ENCODE results near the gene NAP1L4.

The NAP1L4 gene

GRCh38 chr11:3018596-3018995 lies 26.5 kb upstream of the NAP1L4 start:
- TF ChIP-seq GATA3 (IDR thresholded peaks at IDR 0.05; ENCODE audit: low read depth, low read length), result no peak

- TF ChIP-seq GATA2 (IDR thresholded peaks at IDR 0.05; ENCODE audit: low read depth, low read length), result no peak
- no peak for TF ChIP-seq GATA3 (IDR thresholded peaks at IDR 0.05; ENCODE audit: low read depth, low read length)
Observed at GRCh38 chr11:3016861-3017260, 24.7 kb upstream of the NAP1L4 start.

DNA sequence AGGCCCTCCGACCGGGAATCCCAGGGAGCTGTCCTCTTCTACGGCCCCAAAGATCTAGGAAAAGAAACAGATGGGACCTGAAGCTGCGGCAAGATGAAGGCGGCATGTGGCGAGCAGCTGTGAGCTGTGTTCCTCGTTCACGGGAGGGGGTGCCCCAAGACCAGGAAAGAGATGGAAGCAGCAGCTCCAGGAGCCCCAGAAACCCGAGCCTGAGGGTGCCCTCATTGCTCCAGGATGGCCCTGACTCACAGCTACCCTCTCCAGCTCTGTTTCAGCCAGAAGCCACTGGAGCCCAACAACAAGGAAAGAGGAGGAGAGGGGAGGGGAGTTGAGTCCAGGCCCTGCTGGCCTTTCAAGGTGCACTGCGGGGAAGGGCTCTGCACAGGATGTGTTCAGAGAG lies 23.7 kb upstream of the NAP1L4 start:
- TF ChIP-seq GATA3 (IDR thresholded peaks at IDR 0.05; ENCODE audit: low read depth, low read length) (no peak), GATA2 (IDR thresholded peaks at IDR 0.05; ENCODE audit: low read depth, low read length) (no peak)

- TF ChIP-seq GATA3 (IDR thresholded peaks at IDR 0.05; ENCODE audit: low read depth, low read length), result no peak
- no peak for TF ChIP-seq GATA2 (IDR thresholded peaks at IDR 0.05; ENCODE audit: low read depth, low read length)
Observed at GRCh38 chr11:3014943-3015342, 22.8 kb upstream of the NAP1L4 start.

GRCh38 chr11:3014057-3014938 lies 22.2 kb upstream of the NAP1L4 start:
- no peak for TF ChIP-seq GATA2 (IDR thresholded peaks at IDR 0.05; ENCODE audit: low read depth, low read length)
- no peak for TF ChIP-seq GATA3 (IDR thresholded peaks at IDR 0.05; ENCODE audit: low read depth, low read length)

DNA sequence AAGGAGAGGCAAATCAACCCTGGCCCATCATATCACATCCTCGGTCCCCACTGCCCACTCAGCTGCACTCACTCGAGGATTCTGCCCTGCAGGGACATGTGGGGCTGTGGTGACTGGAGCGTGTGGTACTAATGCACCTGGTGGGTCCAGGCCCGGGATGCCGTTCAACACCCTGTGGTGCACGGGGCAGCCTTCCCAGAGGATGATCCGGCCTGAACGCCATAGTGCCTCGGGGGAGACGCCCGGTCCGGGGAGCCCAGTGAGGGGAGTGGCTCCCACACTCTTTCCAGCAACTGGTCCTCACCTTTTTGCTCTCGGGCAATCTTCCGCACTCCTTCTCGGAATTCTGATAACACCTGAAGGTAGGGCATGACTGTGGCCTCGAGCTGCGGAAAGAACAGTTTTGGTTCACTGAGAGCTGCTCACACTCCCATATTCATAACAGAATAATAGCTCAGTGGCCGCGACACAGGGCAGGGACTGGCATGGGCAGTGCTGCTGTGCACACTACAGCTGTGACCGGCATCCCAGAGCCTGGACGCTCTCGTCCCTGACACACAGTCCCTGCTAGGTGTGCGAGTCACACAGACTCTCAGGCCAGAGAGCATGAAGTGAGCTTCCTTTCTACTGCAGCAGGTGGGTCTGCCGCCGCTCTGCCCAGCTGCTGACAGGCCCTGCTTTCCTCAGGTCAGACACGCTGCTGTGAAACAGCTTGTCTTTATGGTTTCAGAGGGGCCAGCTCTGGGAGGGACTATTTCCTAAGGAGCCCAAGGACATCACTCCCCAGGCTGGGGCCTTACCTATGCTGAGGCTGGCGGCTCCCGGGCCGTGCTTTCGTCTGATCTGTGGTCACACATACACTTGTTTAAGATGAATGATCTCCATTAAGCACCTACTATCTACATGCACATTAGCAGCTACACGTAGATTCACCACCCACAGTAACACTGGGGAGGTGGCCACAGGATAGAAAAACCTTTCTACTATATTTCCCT lies 20.1 kb upstream of the NAP1L4 start:
- no peak for TF ChIP-seq GATA2 (IDR thresholded peaks at IDR 0.05; ENCODE audit: low read depth, low read length)
- TF ChIP-seq GATA3 (IDR thresholded peaks at IDR 0.05; ENCODE audit: low read depth, low read length), result no peak

- TF ChIP-seq GATA2 (IDR thresholded peaks at IDR 0.05; ENCODE audit: low read depth, low read length) (no peak), GATA3 (IDR thresholded peaks at IDR 0.05; ENCODE audit: low read depth, low read length) (no peak)
Observed at GRCh38 chr11:3010521-3011275, 18.6 kb upstream of the NAP1L4 start.

GRCh38 chr11:3010004-3010403 lies 17.9 kb upstream of the NAP1L4 start:
- TF ChIP-seq GATA3 (IDR thresholded peaks at IDR 0.05; ENCODE audit: low read depth, low read length) (no peak), GATA2 (IDR thresholded peaks at IDR 0.05; ENCODE audit: low read depth, low read length) (no peak)

- TF ChIP-seq GATA2 (IDR thresholded peaks at IDR 0.05; ENCODE audit: low read depth, low read length), result no peak
- no peak for TF ChIP-seq GATA3 (IDR thresholded peaks at IDR 0.05; ENCODE audit: low read depth, low read length)
Observed at GRCh38 chr11:3009481-3009880, 17.4 kb upstream of the NAP1L4 start.

- no peak for TF ChIP-seq GATA2 (IDR thresholded peaks at IDR 0.05; ENCODE audit: low read depth, low read length)
Observed at GRCh38 chr11:3008746-3009336, 16.7 kb upstream of the NAP1L4 start.

DNA sequence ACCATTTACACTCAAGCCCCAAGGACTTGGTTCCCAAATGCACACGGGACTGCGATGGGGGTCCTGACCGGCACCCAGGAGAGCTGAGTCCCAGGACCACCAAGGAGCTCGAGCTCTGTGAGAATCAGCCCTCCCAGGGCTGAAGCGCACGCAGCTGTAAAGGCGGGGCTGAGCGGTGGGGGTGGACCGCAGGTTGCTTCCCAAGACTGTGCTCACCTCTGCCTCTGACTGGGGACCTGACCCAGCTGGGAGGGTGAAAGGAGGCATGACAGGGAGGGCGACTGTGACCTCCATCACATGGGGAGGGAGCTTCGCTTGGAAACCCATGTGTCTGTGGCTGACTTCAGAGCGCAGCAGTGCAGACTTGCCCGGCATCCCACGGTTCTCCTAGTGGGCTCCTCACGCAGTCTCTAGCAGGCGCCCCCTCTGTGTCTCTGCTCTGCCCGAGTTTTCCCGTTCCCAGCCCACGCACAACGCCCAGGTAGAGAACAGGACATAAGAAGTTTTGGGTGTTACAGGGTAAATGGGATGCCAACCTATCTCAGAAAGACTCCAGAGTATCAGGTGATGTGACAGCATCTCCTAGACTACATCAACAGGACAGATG lies 15.4 kb upstream of the NAP1L4 start:
- no peak for TF ChIP-seq GATA3 (IDR thresholded peaks at IDR 0.05; ENCODE audit: low read depth, low read length)
- TF ChIP-seq GATA2 (IDR thresholded peaks at IDR 0.05; ENCODE audit: low read depth, low read length), result no peak

DNA sequence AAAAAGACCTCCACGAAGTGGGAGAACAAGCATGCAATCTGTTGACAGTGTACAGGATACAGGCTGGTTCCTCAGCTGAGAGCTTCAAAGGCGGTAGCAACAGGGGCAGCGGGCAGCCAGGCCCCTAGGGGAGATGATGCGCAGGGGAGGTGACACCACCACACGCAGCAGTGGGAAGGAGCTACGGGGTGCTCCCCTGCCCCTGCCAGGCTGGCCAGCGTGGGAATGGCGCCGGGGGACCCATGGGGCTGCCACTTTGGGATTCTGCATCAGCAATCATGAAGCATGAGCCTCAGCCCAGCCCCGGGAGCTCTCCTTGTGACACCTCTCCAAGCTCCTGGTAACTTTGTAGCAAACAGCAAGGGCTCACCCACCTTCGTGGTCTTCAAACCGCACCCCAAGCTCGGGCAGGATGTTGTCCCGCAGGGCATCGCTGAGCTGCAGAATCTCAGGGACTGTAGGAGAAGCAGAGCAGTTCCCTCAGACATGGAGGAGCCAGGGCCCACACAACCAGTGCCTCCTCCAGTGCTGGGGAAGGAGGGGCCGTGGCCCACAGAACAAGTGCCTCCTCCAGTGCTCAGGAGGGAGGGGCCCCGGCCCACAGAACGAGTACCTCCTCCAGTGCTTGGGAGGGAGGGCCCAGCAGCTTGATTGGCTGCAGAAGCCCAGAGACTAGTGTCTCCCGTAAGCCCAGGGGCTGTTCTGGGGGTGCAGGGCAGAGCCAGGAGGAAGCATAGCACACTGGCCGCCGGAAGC lies 14.6 kb upstream of the NAP1L4 start:
- TF ChIP-seq GATA3 (IDR thresholded peaks at IDR 0.05; ENCODE audit: low read depth, low read length), result no peak
- TF ChIP-seq GATA2 (IDR thresholded peaks at IDR 0.05; ENCODE audit: low read depth, low read length), result no peak
